Smooth muscle cell (in vitro differentiated cells): ENCODE results near the gene NELFA. TPM values are rescaled to one million over a fixed set of nuclear protein-coding genes. Genes with fewer than 3 reads are reported as not detected.

Experiments
- DNase-seq: peaks from one replicate; lab custom pipeline; 2025; ENCODE audit not compliant: unreplicated experiment; lab: John Stamatoyannopoulos, UW
- H2AFZ ChIP-seq: fragments of 200-600 bp; sonication (generic); 2 replicates; pipeline ENCODE4 v1.6.0; 2016; ENCODE audit warnings: antibody characterized with exemption, low read depth, mild to moderate bottlenecking
- H3F3A ChIP-seq: fragments of 200-600 bp; sonication (generic); 2 replicates; pipeline ENCODE4 v1.6.0; 2017; ENCODE audit warnings: antibody characterized with exemption, low read depth
- H3K27ac ChIP-seq: fragments of 200-600 bp; sonication (generic); 2 replicates; pipeline ENCODE4 v1.5.1; 2016; ENCODE audit warnings: low read depth, mild to moderate bottlenecking
- H3K27me3 ChIP-seq: fragments of 200-600 bp; sonication (generic); 2 replicates; pipeline ENCODE4 v1.6.1; 2016; ENCODE audit warnings: low read depth, mild to moderate bottlenecking
- H3K36me3 ChIP-seq: fragments of 200-600 bp; sonication (generic); 2 replicates; pipeline ENCODE4 v1.5.1; 2016; ENCODE audit warnings: low read depth
- H3K4me1 ChIP-seq: fragments of 200-600 bp; sonication (generic); 2 replicates; pipeline ENCODE4 v1.5.1; 2016; ENCODE audit warnings: low read depth
- H3K4me2 ChIP-seq: fragments of 200-600 bp; sonication (generic); 2 replicates; pipeline ENCODE4 v1.6.0; 2016; ENCODE audit warnings: mild to moderate bottlenecking
- H3K4me3 ChIP-seq: fragments of 200-600 bp; sonication (generic); 2 replicates; pipeline ENCODE4 v1.5.1; 2016; ENCODE audit warnings: mild to moderate bottlenecking
- H3K79me2 ChIP-seq: fragments of 200-600 bp; sonication (generic); 2 replicates; pipeline ENCODE4 v1.6.0; 2016; ENCODE audit warnings: low read depth, mild to moderate bottlenecking
- H3K9ac ChIP-seq: fragments of 200-600 bp; sonication (generic); 2 replicates; pipeline ENCODE4 v1.6.0; 2016; ENCODE audit warnings: low read depth
- H3K9me3 ChIP-seq: fragments of 200-600 bp; sonication (generic); replicated peaks from 2 replicates; pipeline ENCODE4 v1.5.1; 2016; ENCODE audit warnings: low read depth
- H4K20me1 ChIP-seq: fragments of 200-600 bp; sonication (generic); 2 replicates; pipeline ENCODE4 v1.6.0; 2016; ENCODE audit warnings: low read depth
- CTCF ChIP-seq: fragments of 200-600 bp; sonication (generic); IDR thresholded peaks from 2 replicates; pipeline ENCODE4 v1.5.1; 2017; ENCODE audit warnings: borderline replicate concordance, mild to moderate bottlenecking, antibody characterized with exemption; ENCODE audit not compliant: insufficient read depth, poor library complexity, severe bottlenecking
- WGBS: methylation state at CpG from one replicate; pipeline ENCODE4 v1.1.7; 2016; ENCODE audit warnings: low lambda C conversion rate; 5-methylcytosine and 5-hydroxymethylcytosine counted together
- polyA plus RNA-seq: library from polyadenylated mRNA; unstranded; fragments of >200 nt; fragmentation: Nextera tagmentation; extraction: Ambion mirVana; gene quantifications from 2 replicates; pipeline ENCODE4 v1.2.1, GENCODE V29; 2016
- total RNA-seq: library from RNA; depleted of rRNA; stranded (reverse); fragments of >200 nt; gene quantifications from 2 replicates; pipeline ENCODE4 v1.2.3, GENCODE V29; 2014

The NELFA gene
- total and polyA plus RNA-seq, 2 experiments from 2014 or later = 16.3 to 33.7 TPM

GRCh38 chr4:1993169-1993516 is 15.6 kb downstream of the NELFA start:
- H3K9ac ChIP-seq = no peak overlapping the region
- H3K4me3 ChIP-seq = no peak overlapping the region
- DNase-seq = no peak
- peaks cover 62% of the 10 kb centered on the region for H3K79me2 ChIP-seq
- no peak overlapping the region for H2AFZ ChIP-seq
- H3K27me3 ChIP-seq = no peaks in the 10 kb centered on the region
- peaks cover 6% of the 10 kb centered on the region for H3F3A ChIP-seq
- H3K36me3 ChIP-seq = peaks cover 8% of the 10 kb centered on the region
- H3K27ac ChIP-seq = no peak overlapping the region
- no peaks in the 10 kb centered on the region for H3K9me3 ChIP-seq
- no peak for TF ChIP-seq CTCF
- no peaks in the 10 kb centered on the region for H3K4me1 ChIP-seq
- peaks cover 78% of the 10 kb centered on the region for H4K20me1 ChIP-seq
- H3K4me2 ChIP-seq = no peak overlapping the region
- WGBS = 96% methylated on average over 19 of the region's 19 CpGs

- WGBS = 84% methylated on average over 44 of the region's 45 CpGs
- Histone ChIP-seq H3K9ac (no peak overlapping the region), H3K4me2 (no peak overlapping the region), H3K4me1 (no peaks in the 10 kb centered on the region), H3K4me3 (no peak overlapping the region), H3K36me3 (peaks cover 3% of the 10 kb centered on the region), H3K27me3 (no peaks in the 10 kb centered on the region), H2AFZ (no peak overlapping the region), H3K9me3 (no peaks in the 10 kb centered on the region), H3K79me2 (peaks cover 57% of the 10 kb centered on the region), H3K27ac (no peak overlapping the region), H3F3A (peaks cover 4% of the 10 kb centered on the region), H4K20me1 (peaks cover 73% of the 10 kb centered on the region)
- no peak for TF ChIP-seq CTCF
- DNase-seq = no peak
These were observed 16.2 kb downstream of the NELFA start for GRCh38 chr4:1992468-1993168.

- H3K4me3 ChIP-seq = no peak overlapping the region
These were observed 17.0 kb downstream of the NELFA start for GRCh38 chr4:1991596-1992434.

More at GRCh38 chr4:1991596-1992434, 17.0 kb downstream of the NELFA start:
- WGBS = 98% methylated on average over 30 of the region's 37 CpGs
- Histone ChIP-seq H3K27me3 (no peaks in the 10 kb centered on the region), H3F3A (no peaks in the 10 kb centered on the region), H2AFZ (no peak overlapping the region), H3K4me1 (no peaks in the 10 kb centered on the region), H3K9ac (no peak overlapping the region), H3K9me3 (no peaks in the 10 kb centered on the region), H3K27ac (no peak overlapping the region), H3K79me2 (peaks cover 49% of the 10 kb centered on the region), H3K4me2 (no peak overlapping the region), H4K20me1 (peaks cover 65% of the 10 kb centered on the region), H3K36me3 (no peaks in the 10 kb centered on the region)
- TF ChIP-seq CTCF = no peak
- no peak for DNase-seq
